Fibroblast of mammary gland (primary cell): ENCODE measurements around the gene ODAPH.
"Not testable (repeated sequence)": the region's sequence is repeated elsewhere in the genome, so short reads cannot be mapped to it uniquely, and the experiment has no call there.

Source experiments
- DNase-seq: peaks from one replicate; pipeline ENCODE4 v3.0.0-alpha.2; 2010; ENCODE audit warnings: low read depth
- H3K4me3 ChIP-seq: 2 replicates; pipeline ENCODE4 v1.5.1; 2011; ENCODE audit warnings: low read depth, mild to moderate bottlenecking, low read length, moderate library complexity; ENCODE audit not compliant: control insufficient read depth
- CTCF ChIP-seq: conservative IDR thresholded peaks from 2 replicates; pipeline ENCODE4 v1.5.1; 2011; ENCODE audit warnings: low read depth, low read length, inconsistent platforms; ENCODE audit not compliant: control insufficient read depth, insufficient read depth

ODAPH gene

GRCh38 chr4:75514949-75515612 lies 40.8 kb upstream of the ODAPH start:
- DNase-seq: peak; percentile 2
- TF ChIP-seq CTCF: no peak
- H3K4me3 ChIP-seq: peak overlapping the region; percentile 95

- H3K4me3 ChIP-seq: no peak overlapping the region
- TF ChIP-seq CTCF: no peak
- no peak for DNase-seq
Observed at GRCh38 chr4:75516144-75516543, 39.7 kb upstream of the ODAPH start.

GRCh38 chr4:75519452-75519851 lies 36.4 kb upstream of the ODAPH start:
- H3K4me3 ChIP-seq: not testable (repeated sequence)

GRCh38 chr4:75525086-75525485 lies 30.8 kb upstream of the ODAPH start:
- TF ChIP-seq CTCF: no peak
- DNase-seq: no peak
- no peak overlapping the region for H3K4me3 ChIP-seq

More at GRCh38 chr4:75519452-75519851, 36.4 kb upstream of the ODAPH start:
- DNase-seq: not testable (repeated sequence)

GRCh38 chr4:75525910-75526309 lies 30.0 kb upstream of the ODAPH start:
- TF ChIP-seq CTCF: no peak

GRCh38 chr4:75527482-75527881 lies 28.4 kb upstream of the ODAPH start:
- TF ChIP-seq CTCF: no peak
- DNase-seq: no peak

More at GRCh38 chr4:75525910-75526309, 30.0 kb upstream of the ODAPH start:
- no peak overlapping the region for H3K4me3 ChIP-seq
- no peak for DNase-seq

GRCh38 chr4:75530556-75531322 lies 25.1 kb upstream of the ODAPH start:
- H3K4me3 ChIP-seq: no peak overlapping the region
- no peak for TF ChIP-seq CTCF
- no peak for DNase-seq

More at GRCh38 chr4:75527482-75527881, 28.4 kb upstream of the ODAPH start:
- H3K4me3 ChIP-seq: no peak overlapping the region

GRCh38 chr4:75531536-75532143 lies 24.2 kb upstream of the ODAPH start:
- not testable (repeated sequence) for H3K4me3 ChIP-seq, DNase-seq

GRCh38 chr4:75533339-75533887 lies 22.5 kb upstream of the ODAPH start:
- not testable (repeated sequence) for DNase-seq, H3K4me3 ChIP-seq

GRCh38 chr4:75533926-75534325 lies 21.9 kb upstream of the ODAPH start:
- not testable (repeated sequence) for DNase-seq, H3K4me3 ChIP-seq

- not testable (repeated sequence) for H3K4me3 ChIP-seq, DNase-seq
Observed at GRCh38 chr4:75537308-75537707, 18.6 kb upstream of the ODAPH start.
